GM21737 (cell line): ENCODE data around the gene FRMD3.

Source experiments
- ATAC-seq: cut with Tn5 transposase; IDR thresholded peaks from one replicate; pipeline ENCODE4 v1.9.1; 2021; ENCODE audit warnings: mild to moderate bottlenecking, moderate library complexity; ENCODE audit not compliant: unreplicated experiment

FRMD3 gene

DNA sequence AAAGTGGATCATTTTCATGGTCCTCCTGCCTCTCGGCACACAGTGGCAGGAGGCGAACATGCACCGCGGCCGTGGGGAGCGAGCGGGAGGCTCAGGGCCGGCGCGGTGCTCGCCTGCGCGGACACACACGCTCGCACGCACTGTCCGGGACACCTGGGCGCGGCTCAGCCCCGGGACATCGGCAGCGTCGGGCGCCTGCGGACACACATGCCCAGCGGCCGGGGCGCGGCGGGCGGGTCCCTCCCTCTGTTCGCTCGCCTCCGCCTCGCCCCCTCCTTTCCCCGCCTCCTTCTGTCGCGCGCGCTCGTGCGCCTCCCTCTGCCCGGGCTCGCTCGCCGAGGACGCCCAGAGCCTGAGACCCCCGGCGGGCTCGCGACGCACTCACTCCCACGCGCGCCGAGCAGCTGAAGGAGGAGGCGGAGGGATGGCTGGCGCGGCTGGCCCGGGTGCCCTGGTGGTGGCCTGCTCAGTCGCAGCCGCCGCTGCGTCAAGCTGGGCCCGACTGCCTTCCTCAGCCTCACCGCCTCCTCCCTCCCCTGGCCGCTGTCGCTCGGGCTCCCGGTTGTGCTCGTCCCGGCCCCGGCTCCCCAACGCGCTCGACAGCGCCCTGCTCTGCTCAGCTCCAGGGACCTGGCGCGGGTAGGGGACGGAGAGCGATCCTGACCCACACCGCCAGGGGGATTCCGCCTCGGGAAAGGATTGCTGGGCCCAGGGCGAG lies at the start of gene FRMD3:
Gene FRMD3 (minus strand): TSS at position 230 of the 718 bp plus-strand sequence. CDS start 170 bp downstream, at position 60.
- no peak for ATAC-seq

DNA sequence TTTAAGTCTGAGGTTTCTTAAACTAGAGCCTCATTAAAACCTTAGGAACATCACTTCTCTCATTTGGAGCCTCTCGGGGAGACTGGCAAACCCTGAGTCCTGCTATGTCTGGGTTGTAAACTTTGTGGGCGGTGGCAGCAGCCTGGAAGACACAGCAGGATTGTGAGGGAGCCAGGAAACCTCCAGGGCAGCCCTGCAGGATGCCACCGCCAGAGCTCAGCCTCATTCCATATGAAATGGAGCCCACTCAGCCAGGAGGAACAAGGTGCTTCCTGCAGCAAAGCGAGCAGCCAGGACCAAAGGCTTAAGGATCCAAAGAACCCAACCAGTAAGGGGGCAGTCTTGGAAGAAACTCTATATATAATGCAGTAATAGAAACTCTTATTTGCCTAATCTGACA lies 46.8 kb upstream of the FRMD3 start:
- ATAC-seq, result no peak

DNA sequence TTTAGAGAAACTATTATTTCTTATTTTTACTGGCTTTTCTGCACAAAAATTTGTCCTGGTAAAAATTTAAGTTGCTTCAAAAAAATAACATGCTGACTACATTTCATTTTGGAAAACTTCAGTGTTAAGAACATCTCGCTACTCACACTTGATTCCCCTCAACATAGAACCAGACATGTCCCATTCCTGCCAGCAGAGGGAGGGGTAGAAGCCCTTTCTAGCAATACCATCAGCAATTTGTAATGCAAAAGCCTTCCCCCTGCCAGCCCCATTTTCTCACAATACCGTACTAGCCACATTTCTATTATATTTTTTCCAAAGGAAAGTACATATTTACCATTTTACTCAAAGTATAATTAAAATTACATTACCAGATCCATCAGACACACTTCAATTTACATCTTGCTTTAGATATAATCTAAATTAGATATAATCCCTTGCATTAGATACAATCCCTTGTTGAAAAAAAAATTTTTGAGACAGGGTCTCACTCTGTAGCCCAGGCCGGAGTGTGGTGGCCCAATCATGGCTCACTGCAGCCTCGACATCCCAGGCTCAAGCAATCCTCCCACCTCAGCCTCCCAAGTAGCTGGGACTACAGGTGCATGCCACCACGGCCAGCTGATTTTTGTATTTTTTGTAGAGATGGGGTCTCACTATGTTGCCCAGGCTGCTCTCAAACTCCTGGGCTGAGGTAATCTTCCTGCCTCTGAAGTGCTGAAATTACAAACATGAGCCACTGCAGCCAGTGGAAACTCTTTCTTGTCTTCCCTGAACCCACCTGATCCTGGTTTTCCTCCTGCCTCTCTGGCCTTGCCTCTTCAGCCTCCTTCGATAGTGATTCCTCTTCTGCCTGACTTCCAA lies 45.2 kb upstream of the FRMD3 start:
- ATAC-seq, result no peak

DNA sequence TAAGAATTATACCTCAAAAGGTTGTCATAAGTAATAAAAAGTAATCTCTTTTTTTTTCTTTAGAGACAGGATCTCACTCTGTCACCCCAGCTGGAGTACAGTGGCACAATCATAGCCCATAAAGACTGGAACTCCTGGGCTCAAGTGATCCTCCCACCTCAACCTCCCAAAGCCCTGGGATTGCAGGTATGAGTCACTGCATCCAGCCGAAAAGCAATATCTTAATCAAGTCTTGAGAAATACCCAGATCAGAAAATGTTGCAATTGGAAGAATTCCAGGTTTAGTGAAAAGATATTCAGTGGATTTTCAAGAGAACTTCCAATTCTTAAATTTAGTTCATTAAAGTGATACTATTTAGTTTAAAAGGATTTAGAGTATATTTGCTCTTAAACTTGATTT lies 43.8 kb upstream of the FRMD3 start:
- ATAC-seq, result no peak

DNA sequence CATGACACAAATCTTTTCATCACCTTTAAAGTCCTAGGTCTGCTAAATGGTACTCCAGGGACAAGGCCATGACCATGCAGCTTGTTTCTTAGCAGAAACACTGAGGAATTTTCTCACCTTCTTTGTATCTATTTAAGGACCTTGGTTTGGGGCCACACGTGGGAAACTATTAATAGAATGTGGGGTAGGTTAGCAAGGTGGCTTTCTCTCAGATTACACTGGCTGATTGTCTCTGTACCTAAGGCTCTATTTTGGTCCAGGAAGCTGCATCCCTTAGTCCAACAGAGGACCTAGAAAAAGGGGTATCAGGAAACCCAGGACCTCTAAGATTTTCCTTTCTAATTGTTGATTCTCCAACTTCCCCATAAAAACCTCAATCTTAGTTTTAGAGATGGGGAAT lies 36.3 kb upstream of the FRMD3 start:
- ATAC-seq, result no peak

DNA sequence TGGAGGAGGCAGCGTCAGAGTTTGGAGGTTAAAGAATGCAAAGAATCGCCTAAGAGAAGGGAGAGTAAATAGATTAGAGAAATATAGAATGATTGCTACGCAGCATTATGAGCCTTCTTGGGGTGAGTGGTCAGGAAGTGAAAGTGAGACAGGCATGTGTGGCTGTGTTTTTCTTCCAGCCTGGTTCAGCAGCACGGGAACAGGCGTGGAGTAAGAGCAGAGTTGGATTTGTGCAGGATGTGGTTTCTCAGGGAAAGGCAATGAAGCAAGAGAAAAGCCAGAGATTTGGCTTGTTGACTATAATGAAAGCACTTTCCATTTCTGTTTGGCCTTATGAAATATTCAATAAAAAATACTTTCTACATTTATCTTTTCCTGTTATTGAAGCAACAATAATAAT lies 34.3 kb upstream of the FRMD3 start:
- no peak for ATAC-seq

DNA sequence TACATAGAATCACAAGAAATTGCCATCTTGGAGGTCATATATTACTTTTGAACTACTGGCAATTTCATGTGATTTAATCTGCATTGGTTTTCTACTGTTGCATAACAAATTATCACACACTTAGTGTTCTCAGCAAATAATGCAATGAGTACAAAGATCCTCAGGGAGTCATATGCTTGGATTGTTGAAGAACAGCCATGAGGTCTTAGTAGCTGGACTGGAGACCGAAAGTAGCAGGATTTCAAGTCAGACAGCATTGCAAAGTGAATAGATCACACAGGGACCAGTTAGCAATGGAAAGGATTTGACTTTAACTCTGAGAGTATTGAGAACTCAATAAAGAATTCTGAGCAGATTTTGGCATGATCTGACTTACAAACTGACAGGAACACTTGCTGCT lies 32.2 kb upstream of the FRMD3 start:
- no peak for ATAC-seq

DNA sequence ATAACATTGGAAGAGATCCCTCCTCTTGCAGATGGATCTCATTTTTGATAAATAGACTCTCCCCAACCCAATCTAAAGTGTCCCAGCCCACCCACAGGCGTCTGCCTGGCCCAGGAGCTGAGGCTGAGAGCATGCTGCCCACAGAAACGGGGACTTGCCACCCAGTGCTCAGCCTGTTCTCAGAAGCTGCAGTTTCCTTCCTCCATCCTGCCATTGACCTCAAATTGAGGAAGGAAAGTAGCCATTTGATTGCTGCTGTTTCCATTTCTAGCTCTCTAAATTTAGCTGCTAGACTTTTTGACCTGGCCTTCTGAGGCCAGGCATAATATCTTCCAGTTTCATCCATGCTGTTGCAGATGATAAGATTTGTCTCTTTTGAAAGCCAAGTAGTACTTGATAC lies 31.1 kb upstream of the FRMD3 start:
- no peak for ATAC-seq

DNA sequence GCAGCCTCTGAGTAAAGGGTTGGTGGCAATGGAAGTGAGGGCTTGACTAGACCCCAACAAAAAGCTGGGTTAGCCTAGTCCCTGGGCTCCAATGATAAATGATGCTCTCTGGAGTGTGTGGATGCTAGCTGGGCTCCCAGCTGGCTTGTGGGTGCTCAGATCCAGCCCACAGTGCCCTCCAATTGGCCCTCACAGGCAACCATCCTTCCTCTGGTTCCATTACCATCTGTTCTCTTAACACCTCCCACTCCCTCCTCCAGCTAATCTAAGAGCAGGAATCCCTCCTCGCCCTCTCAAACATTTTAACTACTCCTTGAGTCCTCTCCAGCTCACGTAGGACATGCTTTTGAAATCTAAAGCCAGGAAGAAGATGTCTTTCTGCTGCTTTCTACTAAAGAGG lies 25.2 kb upstream of the FRMD3 start:
- ATAC-seq, result no peak

DNA sequence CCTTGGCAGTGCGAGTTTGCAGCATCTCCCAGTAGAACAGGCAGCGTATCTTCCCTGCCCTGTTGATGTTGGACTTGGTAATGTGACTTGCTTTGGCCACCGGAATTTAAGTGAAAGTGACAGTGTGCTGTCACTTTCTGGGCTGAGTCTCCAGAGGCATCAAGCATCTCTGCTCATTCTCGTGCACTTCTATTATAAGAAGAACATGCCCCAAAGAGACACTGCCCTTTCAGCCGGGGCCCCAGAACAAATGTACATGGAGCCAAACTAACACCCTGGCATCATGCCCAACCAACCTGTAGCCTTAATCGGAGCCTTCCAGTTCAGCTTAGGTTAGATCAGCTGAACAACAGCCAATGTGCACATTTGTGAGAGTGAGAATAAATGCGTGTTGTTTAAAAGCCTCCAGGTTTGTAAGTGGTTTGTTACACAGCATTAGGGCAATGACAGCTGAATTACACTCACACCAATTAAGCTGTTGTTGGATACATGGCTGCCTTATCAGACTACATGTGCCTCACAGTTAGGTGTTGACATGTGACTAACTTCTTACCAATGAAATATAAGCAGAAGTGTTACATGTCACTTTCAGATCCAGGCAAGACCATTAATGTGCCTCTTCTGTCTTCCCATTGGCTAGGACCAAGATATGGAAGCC lies 22.1 kb upstream of the FRMD3 start:
- ATAC-seq, result no peak

DNA sequence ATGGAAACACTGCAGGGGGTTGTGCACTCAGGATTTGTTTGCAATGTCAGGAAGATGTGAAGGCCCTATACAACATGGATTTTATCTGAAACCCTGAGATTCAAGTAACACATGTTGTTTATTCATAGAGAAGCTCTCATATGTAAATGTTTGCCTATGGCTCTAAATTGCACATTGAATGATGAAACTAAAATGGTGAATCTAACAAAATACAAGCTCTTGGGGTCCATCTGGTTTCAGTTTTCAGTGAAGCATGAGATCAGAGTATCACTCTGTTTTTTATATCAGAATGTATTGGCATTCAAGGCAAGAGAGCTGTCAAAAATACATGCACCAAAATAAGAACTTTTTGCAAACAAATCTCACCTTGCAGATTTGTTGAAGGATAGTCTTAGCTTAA lies 19.6 kb upstream of the FRMD3 start:
- ATAC-seq, result no peak

DNA sequence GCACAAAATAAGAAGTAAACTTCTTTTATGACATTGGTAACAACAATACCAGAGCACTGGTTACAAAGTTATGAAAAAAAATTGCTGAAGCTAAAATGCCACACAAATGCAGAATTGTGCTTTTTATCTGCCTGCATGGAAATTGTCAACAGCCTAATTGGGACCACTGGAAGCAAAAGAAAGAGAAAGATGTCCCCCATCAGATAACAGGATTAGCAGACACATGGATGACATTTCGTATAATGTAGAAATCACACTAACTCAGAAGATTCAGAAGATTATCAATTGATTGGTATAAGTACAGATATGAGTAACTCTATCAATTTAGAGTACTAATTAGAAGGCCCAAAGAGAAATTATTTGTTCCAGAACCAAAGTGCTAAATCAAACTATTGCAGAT lies 19.1 kb upstream of the FRMD3 start:
- no peak for ATAC-seq

DNA sequence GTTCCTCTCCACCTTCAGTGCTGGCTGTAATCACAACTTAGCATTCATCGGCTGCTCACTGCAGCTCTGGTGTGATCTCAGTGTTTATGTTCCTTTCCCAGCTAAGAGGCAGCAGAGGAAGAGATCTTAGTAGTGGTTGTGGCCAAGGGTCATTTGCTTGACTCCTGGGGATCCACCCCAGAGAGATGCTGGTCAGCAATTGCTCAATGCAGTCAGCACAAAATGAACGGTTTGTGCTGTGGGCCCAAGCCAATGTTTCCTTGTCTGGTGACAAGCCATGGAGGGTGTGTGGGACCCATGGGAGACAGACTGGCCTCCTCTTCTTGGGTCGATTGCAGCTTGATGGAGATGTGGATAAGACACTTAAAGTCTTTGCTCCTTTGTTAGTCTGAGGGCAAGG lies 16.1 kb upstream of the FRMD3 start:
- no peak for ATAC-seq

DNA sequence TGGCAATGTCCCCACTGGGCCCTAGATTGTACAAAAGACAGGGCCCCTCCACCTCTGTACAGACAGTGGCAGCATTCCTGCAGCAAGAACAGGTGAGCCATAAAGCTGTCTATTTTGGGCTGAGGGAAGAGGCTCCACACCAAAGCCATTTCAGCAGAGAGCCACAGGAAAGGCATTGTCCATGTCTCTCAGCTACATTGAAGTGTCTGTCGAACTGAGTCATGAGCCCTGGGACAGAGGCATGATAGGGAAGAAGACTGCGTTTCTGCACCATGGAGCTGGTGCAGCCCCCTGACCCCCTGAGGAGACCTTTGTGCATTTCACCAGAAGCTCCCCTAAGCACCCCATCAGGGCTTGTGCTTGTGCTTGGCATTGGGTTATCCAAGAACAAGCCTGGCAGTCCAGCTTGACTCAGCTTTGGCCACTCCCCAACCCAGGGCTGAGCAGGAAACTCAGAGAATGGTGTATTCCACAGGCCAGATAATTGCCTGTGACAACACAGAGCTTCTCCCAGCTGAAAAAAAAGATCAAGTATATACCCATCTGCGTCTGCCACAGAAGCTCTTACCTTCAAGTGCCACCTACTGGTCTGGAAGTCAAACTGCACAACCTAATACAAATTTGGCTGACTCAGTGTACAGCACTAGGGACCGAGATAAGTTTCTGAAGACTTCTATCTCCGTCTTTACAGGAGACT lies 5.9 kb upstream of the FRMD3 start:
- no peak for ATAC-seq

DNA sequence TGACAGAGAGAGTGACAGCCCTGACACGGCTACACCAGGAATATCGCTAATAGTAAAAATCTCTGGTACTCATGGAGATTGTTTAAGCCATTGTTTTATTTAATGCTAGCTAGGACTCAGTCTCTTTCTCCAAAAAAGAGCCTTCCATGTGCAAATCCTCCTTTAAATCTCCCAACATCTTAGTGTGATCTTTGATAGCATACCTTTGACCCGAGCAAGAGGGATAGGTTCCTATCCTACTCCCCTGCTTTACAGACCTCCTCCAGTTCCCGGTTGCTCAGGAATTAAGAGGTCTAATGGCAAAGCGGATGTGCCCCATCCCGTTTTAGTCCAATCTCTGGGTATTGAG lies 663 bp upstream of the FRMD3 start:
- no peak for ATAC-seq

DNA sequence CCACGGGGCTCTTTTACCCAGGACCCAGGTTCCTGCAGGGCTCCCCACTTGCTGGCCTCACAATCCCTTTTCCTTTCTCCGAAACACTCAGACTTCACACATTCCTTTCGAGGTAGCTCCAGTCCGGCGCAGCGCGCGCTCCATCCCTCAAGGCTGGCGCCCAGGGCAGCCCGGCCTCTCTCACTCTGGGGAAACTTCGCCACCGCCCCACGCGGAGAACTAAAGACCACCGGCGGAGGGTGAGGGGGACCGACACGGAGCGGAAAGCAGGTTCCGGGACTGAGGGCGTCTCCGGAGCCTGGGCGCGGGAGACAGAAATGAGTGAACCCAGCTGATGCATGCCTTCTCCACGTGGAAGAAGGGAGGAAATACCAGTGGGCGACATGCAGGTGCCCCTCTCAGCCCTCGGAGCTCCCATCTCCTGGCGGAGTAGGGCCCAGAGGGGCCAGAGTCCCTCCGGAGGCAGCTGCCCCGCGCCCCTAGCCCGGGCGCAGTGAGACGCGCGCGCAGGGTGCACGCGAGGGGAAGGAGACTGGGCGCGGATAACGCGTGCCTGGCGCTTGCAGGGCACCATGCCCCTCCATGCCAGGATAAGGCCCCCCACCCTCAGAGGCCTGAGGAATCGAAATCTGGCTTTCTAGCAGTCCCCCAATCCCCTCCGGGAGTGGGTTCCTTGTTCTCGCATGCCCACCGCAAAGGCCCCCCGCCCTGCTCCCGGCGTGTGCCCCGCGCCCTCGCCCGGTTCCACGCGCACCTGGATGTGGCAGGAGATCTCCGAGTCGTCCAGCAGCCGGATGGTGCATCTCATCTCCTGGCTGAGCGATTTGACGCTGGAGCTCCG lies 650 bp downstream of the FRMD3 start:
- ATAC-seq, result no peak

DNA sequence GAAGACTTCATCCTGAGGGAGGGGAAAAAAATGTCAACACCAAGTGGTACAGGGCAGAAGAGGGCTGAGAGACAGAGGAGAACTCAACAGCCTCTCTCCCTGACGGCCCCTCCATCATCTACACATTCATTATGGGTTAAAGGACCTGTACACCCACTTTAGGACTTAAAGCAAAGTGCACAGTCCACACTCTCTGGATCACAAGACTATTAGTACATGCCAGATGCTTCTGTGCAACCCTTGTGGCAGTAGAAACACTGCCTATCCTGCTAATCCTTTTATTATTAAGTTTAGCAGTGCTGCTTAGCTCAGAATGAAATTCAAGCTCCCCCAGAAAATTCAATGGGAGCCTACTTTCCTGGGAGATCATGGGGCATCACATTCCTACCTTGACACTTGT lies 1.9 kb downstream of the FRMD3 start:
- ATAC-seq, result no peak

DNA sequence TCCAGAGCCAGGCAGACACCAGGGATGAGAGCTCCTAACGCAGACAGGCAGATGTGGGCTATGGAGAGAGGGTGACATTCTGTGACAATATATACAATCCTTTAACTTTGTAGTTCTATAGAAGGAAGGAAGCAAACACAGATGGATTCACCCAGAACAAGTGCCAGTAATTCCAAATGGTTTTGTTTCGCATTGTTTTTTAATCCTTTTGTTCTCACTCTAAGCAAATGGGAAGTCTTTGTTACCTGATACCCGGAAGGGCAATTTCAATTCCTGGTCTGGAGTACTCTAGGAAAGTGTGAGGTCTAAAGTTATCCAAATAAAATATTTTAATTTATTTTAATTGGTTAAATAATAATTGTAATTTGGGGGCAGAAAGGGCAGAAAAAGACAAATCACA lies 2.5 kb downstream of the FRMD3 start:
- ATAC-seq, result no peak

DNA sequence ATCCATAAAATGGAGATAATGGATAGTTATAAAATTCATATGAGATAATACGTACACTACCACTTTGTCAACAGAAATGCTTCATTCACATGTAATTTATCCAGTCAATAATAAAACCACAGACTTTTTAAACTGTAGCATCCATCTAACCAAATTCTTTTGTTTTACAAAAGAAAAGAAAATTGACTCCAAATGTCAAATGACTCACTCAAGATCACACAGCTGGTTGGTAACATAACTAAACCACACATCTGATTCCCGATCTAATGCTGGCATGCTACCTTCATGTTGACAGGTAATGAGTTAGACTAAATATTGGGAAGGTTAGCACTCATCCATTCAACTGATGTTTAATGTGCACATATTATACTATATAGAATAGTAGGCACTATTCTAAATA lies 4.9 kb downstream of the FRMD3 start:
- ATAC-seq, result no peak

DNA sequence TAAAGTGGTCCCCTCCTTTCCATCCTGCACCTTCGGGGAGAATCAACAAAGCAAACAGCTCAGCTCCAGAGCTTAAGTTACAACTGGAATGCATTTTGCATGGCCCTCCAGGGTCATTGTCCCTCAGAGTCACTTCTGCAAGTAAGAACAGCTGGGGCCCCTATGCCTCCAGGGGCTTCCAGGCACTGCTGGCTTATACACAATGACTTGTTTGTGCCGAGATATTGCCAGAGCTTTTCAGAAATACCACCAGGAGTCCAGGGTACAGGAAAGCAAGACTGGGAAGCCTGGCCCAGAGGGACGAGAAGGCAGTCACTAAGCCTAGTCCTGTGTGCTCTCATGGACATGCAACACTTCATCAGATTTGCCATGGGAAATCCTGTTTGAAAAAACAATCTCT lies 11.3 kb downstream of the FRMD3 start:
- no peak for ATAC-seq

DNA sequence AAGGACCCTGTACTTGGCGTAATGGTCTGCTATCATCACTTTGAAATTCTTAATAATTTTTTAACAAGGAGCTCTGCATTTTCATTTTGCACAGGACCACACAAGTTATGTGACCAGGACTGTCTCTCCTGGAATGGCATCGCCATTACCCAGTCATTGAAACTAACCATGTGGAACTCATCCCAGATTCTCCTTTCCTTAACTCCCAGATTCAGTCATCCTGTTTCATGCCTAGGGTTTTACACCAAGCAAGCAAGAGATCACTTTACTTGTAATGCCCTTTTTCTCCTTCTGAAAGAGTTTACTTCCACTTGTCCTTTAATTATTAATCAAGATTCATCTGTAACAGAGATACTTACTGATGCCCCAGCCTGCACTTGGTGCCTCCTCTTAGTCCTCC lies 12.0 kb downstream of the FRMD3 start:
- ATAC-seq, result no peak
